Neural cell (in vitro differentiated cells): ENCODE results near the gene SART3. TPM values are rescaled to one million over a fixed set of nuclear protein-coding genes. Genes with fewer than 3 reads are reported as not detected.

ENCODE experiments used
- H2AFZ ChIP-seq: fragments of 200-600, 300-800 bp; sonication (generic), shearing (Covaris generic); 2 replicates; pipeline ENCODE4 v1.6.0; 2014; ENCODE audit warnings: low read depth, mild to moderate bottlenecking, antibody characterized with exemption, low read length, moderate library complexity
- H3F3A ChIP-seq: fragments of 200-600 bp; shearing (Covaris generic); 2 replicates; pipeline ENCODE4 v1.6.1; 2016; ENCODE audit warnings: mild to moderate bottlenecking, moderate library complexity, mixed read lengths, antibody characterized with exemption, low read length; ENCODE audit not compliant: insufficient read depth, poor library complexity, severe bottlenecking
- H3K27ac ChIP-seq: fragments of 200-600, 300-800 bp; sonication (generic), shearing (Covaris generic); 2 replicates; pipeline ENCODE4 v1.5.1; 2014; ENCODE audit warnings: mild to moderate bottlenecking, low read length, moderate library complexity
- H3K27me3 ChIP-seq: fragments of 300-800, 200-600 bp; sonication (generic), shearing (Covaris generic); 2 replicates; pipeline ENCODE4 v1.6.0; 2014; ENCODE audit warnings: mild to moderate bottlenecking, low read depth, low read length, moderate library complexity; ENCODE audit not compliant: insufficient read depth
- H3K36me3 ChIP-seq: fragments of 300-800, 200-600 bp; sonication (generic), shearing (Covaris generic); 2 replicates; pipeline ENCODE4 v1.5.1; 2014; ENCODE audit warnings: mild to moderate bottlenecking, antibody characterized with exemption, low read length, moderate library complexity; ENCODE audit not compliant: insufficient read depth
- H3K4me2 ChIP-seq: fragments of 300-800, 200-600 bp; sonication (generic), shearing (Covaris generic); 2 replicates; pipeline ENCODE4 v1.6.0; 2014; ENCODE audit warnings: mild to moderate bottlenecking, low read length
- H3K4me3 ChIP-seq: fragments of 300-800, 200-600 bp; sonication (generic), shearing (Covaris generic); 2 replicates; pipeline ENCODE4 v1.5.1; 2014; ENCODE audit warnings: mild to moderate bottlenecking, low read length, moderate library complexity
- H3K79me2 ChIP-seq: fragments of 200-600 bp; shearing (Covaris generic); replicated peaks from 2 replicates; pipeline ENCODE4 v1.6.0; 2014; ENCODE audit warnings: mild to moderate bottlenecking, low read length, moderate library complexity; ENCODE audit not compliant: insufficient read depth
- H3K9ac ChIP-seq: fragments of 300-800, 200-600 bp; sonication (generic), shearing (Covaris generic); 2 replicates; pipeline ENCODE4 v1.6.1; 2016; ENCODE audit warnings: mild to moderate bottlenecking, low read length, mixed read lengths
- H3K9me2 ChIP-seq: fragments of 200-600 bp; shearing (Covaris generic); 2 replicates; pipeline ENCODE4 v1.6.1; 2016; ENCODE audit warnings: mild to moderate bottlenecking, low read length, mixed read lengths; ENCODE audit not compliant: insufficient read depth
- H3K9me3 ChIP-seq: fragments of 200-600, 300-800 bp; sonication (generic), shearing (Covaris generic); 2 replicates; pipeline ENCODE4 v1.6.1; 2016; ENCODE audit warnings: mild to moderate bottlenecking, mixed run types, low read length, moderate library complexity, mixed read lengths
- H4K20me1 ChIP-seq: fragments of 200-600 bp; shearing (Covaris generic); 2 replicates; pipeline ENCODE4 v1.6.1; 2016; ENCODE audit warnings: mild to moderate bottlenecking, mixed run types; ENCODE audit not compliant: insufficient read depth
- EP300 ChIP-seq: fragments of 450-650 bp; conservative IDR thresholded peaks from 2 replicates; pipeline ENCODE4 v1.6.1; 2014; ENCODE audit warnings: antibody characterized with exemption, mild to moderate bottlenecking, moderate library complexity; ENCODE audit not compliant: poor library complexity, severe bottlenecking
- MXI1 ChIP-seq: fragments of 450-650 bp; conservative IDR thresholded peaks from 2 replicates; pipeline ENCODE4 v1.6.1; 2014; ENCODE audit warnings: antibody characterized with exemption, mild to moderate bottlenecking; ENCODE audit not compliant: poor library complexity, severe bottlenecking
- POLR2AphosphoS5 ChIP-seq: IDR thresholded peaks from 2 replicates; pipeline ENCODE4 v1.6.1; 2012
- RAD21 ChIP-seq: fragments of 450-650 bp; conservative IDR thresholded peaks from 2 replicates; pipeline ENCODE4 v1.6.1; 2014; ENCODE audit warnings: antibody characterized with exemption, mild to moderate bottlenecking, moderate library complexity
- TAF1 ChIP-seq: IDR thresholded peaks from 2 replicates; pipeline ENCODE4 v1.6.1; 2012; ENCODE audit warnings: low read depth
- polyA plus RNA-seq: library from polyadenylated mRNA; depleted of rRNA; stranded (reverse); fragments of >200 nt; gene quantifications from 2 replicates; pipeline ENCODE4 v1.2.3, GENCODE V29; 2014
- TF ChIP-seq, protein P1 (sequence below): IDR thresholded peaks from 2 replicates; pipeline ENCODE4 v1.6.1; 2012; ENCODE audit warnings: borderline replicate concordance
- TF ChIP-seq, protein P2 (sequence below): fragments of 450-650 bp; IDR thresholded peaks from 2 replicates; pipeline ENCODE4 v1.5.1; 2014; ENCODE audit warnings: antibody characterized with exemption, mild to moderate bottlenecking, moderate library complexity; ENCODE audit not compliant: poor library complexity, severe bottlenecking

SART3 gene
- polyA plus RNA-seq, 1 donor from 2014 or later: 71.0 TPM

DNA sequence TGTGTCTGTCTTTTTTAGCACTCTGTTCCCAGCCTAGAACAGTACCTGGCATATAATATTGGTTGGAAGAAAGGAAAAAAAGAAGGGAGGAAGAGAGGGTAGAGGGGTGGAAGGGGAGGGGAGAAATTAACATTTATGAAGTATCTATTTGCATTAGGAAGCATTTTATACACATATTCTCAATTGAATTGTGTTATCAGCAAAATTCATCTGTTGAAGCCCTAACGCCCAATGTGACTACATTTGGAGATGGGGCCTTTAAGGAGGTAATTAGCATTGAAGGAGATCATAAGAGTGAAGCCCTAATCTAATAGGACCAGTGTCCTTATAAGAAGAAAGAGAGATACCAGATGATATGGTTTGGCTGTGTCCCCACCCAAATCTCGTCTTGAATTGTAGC lies 76.1 kb downstream of the SART3 start:
- Histone ChIP-seq H3K9me3 (no peaks in the 10 kb centered on the region), H3K36me3 (no peaks in the 10 kb centered on the region), H3K9ac (no peak overlapping the region), H2AFZ (no peak overlapping the region), H4K20me1 (no peaks in the 10 kb centered on the region), H3K27ac (no peak overlapping the region), H3K79me2 (no peaks in the 10 kb centered on the region), H3K4me3 (no peak overlapping the region), H3K9me2 (no peaks in the 10 kb centered on the region), H3F3A (no peaks in the 10 kb centered on the region), H3K4me2 (no peak overlapping the region), H3K27me3 (no peaks in the 10 kb centered on the region)
- TF ChIP-seq EP300: no peak
- TF ChIP-seq, protein P1, sequence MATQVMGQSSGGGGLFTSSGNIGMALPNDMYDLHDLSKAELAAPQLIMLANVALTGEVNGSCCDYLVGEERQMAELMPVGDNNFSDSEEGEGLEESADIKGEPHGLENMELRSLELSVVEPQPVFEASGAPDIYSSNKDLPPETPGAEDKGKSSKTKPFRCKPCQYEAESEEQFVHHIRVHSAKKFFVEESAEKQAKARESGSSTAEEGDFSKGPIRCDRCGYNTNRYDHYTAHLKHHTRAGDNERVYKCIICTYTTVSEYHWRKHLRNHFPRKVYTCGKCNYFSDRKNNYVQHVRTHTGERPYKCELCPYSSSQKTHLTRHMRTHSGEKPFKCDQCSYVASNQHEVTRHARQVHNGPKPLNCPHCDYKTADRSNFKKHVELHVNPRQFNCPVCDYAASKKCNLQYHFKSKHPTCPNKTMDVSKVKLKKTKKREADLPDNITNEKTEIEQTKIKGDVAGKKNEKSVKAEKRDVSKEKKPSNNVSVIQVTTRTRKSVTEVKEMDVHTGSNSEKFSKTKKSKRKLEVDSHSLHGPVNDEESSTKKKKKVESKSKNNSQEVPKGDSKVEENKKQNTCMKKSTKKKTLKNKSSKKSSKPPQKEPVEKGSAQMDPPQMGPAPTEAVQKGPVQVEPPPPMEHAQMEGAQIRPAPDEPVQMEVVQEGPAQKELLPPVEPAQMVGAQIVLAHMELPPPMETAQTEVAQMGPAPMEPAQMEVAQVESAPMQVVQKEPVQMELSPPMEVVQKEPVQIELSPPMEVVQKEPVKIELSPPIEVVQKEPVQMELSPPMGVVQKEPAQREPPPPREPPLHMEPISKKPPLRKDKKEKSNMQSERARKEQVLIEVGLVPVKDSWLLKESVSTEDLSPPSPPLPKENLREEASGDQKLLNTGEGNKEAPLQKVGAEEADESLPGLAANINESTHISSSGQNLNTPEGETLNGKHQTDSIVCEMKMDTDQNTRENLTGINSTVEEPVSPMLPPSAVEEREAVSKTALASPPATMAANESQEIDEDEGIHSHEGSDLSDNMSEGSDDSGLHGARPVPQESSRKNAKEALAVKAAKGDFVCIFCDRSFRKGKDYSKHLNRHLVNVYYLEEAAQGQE: no peak
- TF ChIP-seq TAF1: no peak
- TF ChIP-seq, protein P2, sequence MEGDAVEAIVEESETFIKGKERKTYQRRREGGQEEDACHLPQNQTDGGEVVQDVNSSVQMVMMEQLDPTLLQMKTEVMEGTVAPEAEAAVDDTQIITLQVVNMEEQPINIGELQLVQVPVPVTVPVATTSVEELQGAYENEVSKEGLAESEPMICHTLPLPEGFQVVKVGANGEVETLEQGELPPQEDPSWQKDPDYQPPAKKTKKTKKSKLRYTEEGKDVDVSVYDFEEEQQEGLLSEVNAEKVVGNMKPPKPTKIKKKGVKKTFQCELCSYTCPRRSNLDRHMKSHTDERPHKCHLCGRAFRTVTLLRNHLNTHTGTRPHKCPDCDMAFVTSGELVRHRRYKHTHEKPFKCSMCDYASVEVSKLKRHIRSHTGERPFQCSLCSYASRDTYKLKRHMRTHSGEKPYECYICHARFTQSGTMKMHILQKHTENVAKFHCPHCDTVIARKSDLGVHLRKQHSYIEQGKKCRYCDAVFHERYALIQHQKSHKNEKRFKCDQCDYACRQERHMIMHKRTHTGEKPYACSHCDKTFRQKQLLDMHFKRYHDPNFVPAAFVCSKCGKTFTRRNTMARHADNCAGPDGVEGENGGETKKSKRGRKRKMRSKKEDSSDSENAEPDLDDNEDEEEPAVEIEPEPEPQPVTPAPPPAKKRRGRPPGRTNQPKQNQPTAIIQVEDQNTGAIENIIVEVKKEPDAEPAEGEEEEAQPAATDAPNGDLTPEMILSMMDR: no peak
- TF ChIP-seq RAD21: no peak

DNA sequence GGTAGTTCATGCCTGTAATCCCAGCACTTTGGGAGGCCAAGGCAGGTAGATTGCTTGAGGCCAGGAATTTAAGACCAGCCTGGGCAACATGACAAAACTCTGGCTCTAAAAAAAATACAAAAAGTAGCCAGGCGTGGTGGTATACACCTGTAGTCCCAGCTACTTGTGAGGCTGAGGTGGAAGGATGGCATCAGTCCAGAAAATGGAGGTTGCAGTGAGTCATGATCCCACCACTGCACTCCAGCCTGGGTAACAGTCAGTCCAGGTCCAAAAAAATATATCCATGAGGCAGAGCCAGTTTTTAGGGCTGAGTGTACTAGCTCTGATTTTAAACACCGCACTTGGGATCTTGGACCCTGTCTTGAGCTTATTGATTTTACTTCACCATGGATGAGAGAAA lies 76.5 kb downstream of the SART3 start:
- no peak overlapping the region for H3K9ac ChIP-seq
- H3K9me3 ChIP-seq: no peaks in the 10 kb centered on the region
- H3K9me2 ChIP-seq: no peaks in the 10 kb centered on the region
- H3K36me3 ChIP-seq: no peaks in the 10 kb centered on the region
- no peak overlapping the region for H3K4me2 ChIP-seq
- H3K27ac ChIP-seq: no peak overlapping the region
- no peaks in the 10 kb centered on the region for H3K27me3 ChIP-seq
- no peaks in the 10 kb centered on the region for H3K79me2 ChIP-seq
- H4K20me1 ChIP-seq: no peaks in the 10 kb centered on the region
- H3F3A ChIP-seq: no peaks in the 10 kb centered on the region
- H3K4me3 ChIP-seq: no peak overlapping the region
- TF ChIP-seq MXI1 (no peak), TAF1 (no peak), EP300 (no peak), POLR2AphosphoS5 (no peak)
- TF ChIP-seq, protein P1: no peak
- H2AFZ ChIP-seq: no peak overlapping the region
